A172 (cell line): ENCODE measurements around the gene B3GAT3. TPM values are rescaled to one million over a fixed set of nuclear protein-coding genes. Genes with fewer than 3 reads are reported as not detected.
"Not testable (repeated sequence)": the region's sequence is repeated elsewhere in the genome, so short reads cannot be mapped to it uniquely, and the experiment has no call there.

Experiments
- DNase-seq: peaks from one replicate; pipeline ENCODE4 v3.0.0-alpha.2; 2015; ENCODE audit warnings: low spot score
- total RNA-seq: library from RNA; depleted of rRNA; stranded (reverse); fragments of >200 nt; shearing (Covaris generic); gene quantifications from 2 replicates; pipeline ENCODE4 v1.2.3, GENCODE V29; 2014

The B3GAT3 gene
- total RNA-seq, 1 experiment from 2014 or later: 67.7 TPM

DNA sequence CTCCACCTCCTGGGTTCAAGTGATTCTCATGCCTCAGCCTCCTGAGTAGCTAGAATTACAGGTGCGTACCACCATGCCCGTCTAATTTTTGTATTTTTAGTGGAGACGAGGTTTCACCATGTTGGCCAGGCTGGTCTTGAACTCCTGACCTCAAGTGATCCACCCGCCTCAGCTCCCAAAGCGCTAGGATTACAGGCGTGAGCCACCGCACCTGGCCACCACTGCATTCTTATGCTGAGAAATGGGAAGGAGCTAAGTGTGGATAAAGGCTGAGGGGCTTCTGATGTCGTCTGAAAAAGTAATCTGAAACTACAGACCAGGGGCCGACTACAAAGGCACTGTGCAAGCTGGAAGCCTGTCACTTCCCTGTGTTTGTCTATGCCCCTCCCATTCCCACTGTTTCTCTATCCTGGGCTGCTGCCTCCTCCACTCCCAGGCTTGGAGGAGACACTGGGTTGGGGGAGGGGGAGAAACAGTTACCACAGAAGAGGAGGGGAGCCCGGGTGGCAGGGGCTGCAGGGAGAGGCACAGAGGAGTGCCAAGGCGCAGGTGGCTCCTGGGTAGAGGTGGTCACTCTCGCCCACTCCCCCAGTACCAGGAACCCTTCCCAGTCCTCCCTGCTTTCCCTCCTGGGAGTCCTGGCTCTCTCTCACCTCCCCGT lies 17.2 kb downstream of the B3GAT3 start:
- no peak for DNase-seq

DNA sequence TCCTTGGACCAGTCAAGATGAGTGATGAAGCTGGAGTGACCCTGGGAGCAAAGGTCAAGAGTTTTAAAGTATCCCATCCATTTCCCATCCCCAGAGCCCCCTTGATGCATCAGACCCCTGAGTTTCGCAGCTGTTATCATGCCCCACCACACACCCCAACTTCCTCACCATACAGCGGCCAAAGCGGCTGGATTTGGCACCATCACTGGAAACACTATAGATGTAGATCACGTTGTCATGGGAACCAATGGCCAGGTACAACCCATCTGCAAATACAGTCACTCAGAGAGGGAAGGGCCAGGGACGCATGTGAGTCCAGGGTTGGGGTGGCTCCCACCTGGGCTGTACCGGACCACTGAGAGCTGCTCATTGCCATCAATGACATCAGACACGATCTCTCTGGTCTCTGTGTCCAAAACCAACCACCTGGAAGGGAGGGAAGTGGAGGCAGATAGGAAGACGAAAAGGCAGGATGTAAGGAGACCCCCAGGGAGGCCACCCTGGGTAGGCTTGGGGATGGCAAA lies 17.9 kb downstream of the B3GAT3 start:
- no peak for DNase-seq

DNA sequence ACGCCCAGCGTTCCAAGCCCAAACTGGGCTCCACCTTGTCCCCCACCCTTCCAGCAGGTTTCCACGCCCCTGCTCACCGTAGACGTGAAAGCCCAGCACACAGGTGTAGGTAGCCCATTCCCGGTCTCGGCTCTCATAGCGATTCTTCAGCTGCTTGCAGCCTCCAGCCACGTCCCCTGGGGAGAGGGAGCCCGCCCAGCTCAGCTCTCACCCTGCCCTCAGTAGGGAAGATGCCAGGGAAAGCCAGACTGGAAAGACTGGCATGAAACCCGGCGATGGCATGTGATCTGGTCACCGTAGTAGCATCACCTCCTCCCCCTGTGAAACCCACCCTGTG lies 18.7 kb downstream of the B3GAT3 start:
- DNase-seq: no peak

DNA sequence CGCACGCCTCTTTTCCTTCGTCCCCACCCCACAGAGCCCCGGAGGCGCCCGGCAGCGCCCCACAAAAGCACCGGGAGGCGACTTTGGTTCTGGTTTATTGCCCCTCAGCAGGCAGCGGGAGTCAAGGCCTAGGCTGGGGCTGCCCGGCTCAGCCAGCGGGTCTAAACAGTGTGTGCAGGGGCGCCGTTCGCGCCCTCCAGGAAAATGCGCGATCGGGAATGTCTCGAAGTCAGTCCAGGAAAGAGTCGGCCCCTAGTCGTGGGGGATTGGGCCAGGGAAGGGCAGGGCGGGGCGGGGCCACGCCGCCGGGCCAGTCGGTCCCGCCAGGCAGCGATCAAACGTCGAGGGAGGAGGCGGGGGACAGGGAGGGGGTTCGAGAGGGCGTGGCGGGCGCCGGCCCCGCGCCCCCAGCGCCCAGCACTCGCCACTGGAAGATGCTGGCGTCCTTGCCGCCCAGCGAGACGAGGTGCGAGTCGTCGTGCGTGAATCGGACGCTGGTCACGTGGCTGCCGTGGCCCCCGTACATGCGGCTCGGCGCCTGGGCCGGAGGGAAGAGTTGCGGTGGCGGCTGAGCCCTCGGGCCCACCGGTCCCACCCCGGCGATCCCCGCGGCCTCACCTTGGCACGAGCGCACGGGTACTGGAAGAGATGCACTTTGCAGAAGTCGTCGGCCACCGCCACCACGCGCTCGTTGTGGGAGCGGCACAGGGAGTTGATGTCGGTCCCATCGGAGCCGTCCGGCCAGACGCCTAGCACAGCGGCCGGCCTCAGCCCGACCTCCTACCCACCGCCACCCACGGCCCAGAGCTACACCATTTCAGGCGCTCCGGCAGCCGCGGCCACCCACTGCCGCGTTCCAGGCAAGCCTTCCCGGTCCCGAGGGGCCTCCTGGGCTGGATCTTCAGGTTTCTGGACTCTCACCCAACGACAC lies 19.4 kb downstream of the B3GAT3 start:
- no peak for DNase-seq

DNA sequence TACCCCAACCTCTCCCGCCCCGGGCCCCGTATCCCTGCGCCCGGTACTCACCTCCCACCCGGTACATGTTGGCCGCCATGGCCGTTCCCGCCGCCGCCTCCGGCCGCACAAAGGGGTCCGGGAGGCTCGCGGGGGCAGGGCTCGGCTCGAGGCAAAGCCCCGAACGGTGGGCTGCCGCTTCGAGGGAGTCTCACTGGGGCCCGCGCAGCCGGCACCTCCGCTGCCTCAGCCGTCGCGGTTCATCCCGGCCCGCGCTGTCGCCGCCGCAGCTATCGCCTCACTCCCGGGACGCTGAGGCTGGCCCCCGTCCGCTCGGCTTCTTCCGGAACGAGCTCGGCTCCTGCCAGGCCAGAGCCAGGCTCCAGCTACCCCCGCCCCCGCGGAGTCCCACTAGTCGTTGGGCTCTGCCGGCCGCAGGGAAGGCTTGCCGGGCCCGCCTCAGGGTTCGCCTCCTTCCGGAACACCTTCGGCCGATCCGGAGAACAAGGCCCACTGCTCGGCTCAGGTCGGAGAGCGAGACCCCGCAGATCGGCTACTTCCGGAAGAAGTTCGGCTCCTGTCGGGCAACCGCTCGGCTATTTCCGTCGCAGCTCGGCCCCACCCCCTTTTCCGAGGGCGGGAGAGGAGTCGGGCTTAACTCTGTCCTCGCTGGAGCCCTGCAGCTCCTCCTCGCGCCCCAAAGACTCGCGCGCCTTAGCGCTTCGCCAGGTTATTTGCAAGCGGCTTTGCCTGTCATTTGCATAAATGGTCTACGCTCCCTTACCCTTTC lies 20.2 kb downstream of the B3GAT3 start, which contains the start of gene MTA2:
Gene MTA2, minus strand, starts transcription at position 494 of the 769 bp plus-strand sequence. Its CDS starts 415 bp downstream, at position 79.
- peak; percentile 95 for DNase-seq

DNA sequence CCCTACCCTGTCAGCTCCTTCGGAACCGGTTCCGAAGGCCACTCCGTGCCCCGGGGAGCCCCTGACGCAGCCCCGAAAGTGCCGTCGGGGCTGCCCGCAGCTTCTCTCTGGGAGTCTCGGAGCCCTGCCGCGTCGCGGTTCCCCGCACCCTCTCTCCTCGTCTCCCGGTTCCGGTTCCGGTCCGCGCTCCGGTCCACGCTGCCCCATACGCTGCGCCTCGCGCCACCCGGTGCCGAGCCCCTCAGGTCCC lies 20.7 kb downstream of the B3GAT3 start:
- no peak for DNase-seq

DNA sequence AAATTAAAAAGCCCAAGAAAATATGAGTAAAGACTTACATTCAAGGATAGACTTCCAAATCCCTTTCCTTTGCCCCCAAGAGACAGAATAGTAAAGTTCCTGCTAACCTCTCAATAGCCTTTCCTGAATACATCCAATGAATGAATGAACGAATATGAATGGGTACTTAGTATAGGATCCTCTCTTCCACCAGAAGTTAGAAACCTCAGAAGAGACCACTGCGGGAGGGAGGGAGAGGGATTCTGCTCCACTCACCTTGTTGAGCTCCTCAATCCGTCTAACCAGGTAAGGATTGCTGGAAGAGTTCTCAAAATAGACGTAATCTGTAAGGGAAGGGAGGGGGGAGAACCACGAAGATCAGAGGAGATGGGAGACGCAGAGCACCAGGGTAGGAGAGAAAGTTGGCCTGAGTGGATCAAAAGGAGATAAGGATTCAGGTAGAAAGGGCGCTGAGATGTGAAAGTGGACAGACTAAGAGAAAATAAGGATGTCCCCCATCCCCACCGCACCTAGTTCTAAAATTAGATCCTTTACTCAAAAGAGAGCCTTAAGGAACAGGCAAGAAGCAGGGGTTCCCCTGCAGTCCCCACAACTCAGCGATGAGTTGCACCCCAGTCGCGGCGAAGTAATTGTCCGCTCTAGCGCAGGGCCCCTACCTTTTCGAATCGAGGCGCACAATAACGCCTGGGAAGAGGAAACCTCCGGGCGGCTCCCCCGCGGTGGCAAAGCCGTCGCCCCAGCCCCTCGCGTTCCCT lies 21.2 kb downstream of the B3GAT3 start:
- no peak for DNase-seq

DNA sequence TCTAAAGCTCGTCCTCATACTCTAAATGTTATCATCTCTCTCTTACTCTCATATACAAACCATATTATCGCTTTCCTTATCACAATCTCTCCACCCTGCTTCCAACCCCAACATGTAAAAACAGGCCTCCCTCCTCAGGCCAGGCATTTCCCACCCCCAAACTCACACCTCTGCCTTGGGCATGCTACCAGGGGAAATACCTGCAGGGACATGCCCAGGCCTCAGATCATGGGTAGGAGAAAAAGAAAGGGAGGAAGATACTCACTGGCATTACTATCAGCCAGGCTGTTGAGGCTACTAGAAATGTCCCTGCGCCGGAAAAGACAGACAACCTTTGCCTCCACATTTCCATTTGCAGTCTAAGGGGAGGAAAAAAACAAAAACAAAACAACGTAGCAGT lies 21.9 kb downstream of the B3GAT3 start:
- no peak for DNase-seq

DNA sequence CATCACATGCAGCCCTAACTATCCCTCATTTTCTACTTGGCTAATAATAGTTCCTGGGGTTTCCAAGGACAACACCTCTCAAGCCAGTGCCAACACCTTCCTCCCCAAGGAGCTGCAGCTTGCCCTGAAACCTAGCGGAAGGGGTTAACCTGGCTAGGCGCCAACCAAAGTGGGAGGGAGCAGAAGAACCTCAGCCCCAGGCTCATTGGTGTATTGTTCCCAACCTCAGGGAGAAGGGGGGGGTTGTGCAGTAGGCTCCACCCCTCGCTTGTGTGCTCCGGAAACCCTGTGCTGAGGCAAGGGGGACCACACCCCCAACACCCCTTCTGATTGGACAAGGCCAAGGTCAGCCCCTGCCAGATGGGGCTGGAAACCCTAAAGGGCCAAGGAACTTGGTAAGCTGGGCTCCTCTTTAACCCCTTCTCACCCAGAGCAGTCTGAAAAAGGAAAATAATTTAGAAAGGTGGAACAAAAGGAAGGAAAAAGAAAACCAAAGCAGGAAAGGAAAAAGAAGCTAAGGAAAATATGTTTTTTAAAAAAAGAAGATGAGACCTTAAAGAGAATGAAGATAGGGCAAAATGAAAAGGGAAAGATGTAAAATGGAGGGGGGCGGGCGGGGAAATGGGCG lies 22.6 kb downstream of the B3GAT3 start:
- peak; percentile 95 for DNase-seq

DNA sequence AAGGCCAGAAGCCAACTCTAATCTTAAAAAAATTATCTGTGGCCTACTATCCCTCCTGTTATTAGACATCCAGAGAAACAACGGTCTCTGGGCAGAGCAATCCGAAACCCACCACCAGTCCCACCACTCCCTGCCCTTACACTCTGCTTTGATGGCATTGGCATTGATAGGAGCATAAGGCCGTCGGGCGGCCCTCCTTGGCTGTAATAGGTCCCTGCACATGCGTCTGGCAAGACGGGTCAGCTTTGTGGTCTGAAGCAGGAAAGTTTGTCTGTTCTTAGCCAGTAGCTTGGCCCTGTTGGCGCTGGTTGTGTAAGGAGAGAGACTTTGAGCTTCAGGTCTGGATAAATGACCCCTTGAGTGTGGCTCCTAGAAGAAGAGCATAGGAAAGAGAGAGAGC lies 26.7 kb downstream of the B3GAT3 start:
- no peak for DNase-seq

DNA sequence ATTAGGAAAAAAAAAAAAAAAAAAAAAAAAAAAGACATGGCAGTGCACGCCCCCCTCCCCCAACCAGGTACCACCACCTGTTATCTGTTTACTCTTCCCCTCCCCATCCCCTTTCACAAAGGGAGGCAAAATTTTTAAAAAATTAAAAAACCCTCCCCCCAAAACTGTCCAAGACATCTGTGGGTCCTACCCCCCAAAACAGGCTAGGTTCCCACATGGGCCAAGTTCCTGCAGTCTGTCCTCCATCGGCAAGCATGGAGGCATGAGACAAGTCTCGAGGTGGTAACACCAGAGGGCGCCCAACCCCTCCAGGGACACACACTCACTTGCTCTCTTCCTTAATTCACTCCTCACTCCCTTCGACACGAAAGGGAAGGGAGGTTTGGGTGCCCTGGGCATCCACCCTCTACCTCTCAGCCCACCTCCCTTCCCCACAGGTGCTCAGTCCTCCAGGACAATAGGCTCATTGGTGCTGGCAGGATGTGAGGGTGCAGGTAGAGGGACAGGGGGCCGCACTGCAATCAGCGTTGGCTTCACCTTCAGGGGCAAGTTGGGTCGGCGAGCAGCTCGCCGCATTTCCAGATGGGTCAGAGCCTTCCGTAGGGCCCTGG lies 28.2 kb downstream of the B3GAT3 start:
- peak; percentile 66 for DNase-seq

DNA sequence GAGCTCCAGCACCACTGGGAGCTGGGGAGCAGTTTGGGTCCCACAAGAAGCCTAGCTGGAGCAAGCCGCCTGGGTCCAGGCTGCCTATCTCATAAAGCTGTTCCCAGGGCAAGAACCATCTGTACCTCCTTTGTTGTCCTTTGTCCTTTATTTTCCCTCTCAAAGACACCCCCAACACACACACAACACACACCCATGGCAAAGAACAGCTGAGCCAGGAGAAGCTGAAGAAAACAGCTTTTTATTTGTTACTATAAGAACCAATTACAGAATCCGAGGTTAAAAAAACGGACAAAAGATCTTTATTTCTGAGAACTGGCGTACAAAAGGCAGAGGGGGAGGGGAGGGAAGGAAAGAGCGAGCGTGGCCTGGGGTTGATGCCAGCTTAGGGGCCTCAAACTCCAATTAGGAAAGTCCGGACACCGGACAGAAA lies 28.8 kb downstream of the B3GAT3 start:
- DNase-seq: no peak

DNA sequence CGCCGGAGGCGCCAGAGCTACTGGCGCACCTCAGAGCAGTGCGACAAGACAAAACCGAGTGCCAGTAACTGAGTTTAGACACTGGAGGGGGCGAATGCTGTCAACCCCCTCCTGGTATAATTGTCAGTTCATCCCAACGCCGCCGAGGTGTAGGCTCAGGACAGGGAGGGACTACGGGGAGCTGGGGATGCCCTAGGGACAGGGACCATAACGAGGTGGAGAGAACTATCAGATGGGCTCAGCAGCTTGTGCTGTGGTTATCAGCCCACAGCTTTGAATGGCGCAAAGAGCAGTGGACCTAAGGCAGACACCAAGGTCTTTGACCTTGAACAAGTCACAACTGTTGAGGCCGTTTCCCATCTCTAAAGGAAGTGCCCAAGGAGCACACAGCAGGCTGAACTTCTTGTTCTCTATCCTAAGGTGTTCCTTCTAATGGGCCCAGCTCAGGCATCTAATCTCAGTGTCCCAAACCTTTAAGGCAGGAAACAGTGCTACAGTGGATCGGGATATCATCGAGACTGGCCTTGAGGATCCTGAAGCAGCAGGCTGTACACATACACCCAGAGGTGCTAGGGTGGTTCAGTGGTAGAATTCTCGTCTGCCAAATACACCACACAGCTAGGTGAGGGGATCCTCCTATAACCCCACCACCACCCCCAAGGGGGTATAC lies 29.5 kb downstream of the B3GAT3 start:
- no peak for DNase-seq

DNA sequence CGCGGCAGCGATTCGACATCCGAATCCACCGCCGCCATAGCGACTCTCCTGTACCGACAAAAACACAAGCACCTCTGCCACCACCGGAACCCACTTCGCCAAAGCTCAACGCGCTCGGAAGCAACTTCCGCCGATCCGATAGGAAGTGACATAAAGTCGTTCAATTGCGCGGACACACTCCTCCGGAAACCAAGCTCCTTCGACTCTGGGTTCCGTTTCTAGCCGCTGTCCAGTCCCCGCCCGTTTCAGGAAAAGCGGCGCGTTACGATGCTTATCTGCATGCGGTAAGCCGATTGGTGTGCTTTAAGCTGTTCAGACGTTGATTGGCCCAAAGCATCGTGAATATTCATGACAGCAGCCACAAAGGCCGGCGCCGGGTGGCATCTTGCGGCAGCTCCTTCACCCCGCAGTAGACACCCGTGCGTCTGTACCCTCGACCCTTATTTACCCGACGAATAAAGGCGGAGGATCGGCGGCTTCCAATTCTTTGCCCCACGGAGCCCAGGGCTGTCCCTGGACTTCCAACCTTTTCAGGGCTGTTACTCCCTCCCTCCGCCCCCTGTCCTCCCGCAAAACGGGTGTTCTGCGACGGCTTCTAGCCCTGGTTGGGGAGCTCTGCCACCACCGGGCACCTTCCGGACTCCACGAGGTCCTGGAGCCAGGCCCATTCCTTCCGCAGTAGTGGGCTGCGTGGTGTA lies 30.2 kb downstream of the B3GAT3 start, which contains the start of gene TUT1:
Gene TUT1, minus strand, starts transcription at position 76 of the 698 bp plus-strand sequence. Its CDS starts 38 bp downstream, at position 38.
- peak; percentile 97 for DNase-seq

DNA sequence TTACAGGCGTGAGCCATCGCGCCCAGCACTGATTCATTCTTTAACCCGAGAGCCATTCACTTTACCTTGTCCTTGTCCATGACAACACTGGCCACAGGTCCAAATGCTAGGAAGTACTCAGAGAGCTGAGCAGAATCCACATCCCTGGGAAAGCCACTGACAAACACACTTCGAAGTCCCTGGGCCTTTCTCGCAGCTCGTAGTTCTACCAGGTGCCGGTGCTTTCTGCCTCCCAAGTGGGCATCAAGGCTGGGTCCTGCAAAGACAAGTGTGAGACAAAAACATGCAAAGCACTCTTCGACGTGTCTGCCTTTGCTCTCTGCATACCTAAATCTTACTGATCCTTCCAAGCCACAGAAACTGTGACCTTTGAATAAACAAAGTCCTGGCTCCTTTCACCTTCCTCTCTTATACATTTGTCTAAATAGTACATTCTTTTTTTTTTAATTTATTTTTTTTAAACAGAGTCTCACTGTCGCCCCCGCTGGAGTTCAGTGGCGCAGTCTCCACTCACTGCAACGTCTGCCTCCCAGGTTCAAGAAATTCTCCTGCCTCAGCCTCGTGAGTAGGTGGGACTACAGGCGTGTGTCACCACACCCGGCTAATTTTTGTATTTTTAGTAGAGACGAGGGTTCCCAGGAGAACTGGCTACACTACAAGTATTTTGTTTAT lies 32.7 kb downstream of the B3GAT3 start:
- no peak for DNase-seq

DNA sequence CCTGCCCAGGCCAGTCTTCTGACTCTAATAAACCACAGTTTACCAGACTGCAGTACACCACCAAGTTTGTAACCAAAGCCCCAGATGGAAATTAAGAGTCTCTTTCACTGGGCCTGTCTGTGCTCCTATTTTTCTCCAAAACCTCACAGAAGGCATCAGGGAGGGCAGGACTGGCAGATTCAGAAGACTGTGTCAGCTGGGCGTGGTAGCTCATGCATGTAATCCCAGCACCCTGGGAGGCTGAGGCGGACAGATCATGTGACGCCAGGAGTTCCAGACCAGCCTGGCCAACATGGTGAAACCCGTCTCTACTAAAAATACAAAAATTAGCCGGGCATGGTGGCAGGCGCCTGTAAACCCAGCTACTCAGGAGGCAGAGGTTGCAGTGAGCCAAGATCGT lies 36.4 kb downstream of the B3GAT3 start:
- not testable (repeated sequence) for DNase-seq

DNA sequence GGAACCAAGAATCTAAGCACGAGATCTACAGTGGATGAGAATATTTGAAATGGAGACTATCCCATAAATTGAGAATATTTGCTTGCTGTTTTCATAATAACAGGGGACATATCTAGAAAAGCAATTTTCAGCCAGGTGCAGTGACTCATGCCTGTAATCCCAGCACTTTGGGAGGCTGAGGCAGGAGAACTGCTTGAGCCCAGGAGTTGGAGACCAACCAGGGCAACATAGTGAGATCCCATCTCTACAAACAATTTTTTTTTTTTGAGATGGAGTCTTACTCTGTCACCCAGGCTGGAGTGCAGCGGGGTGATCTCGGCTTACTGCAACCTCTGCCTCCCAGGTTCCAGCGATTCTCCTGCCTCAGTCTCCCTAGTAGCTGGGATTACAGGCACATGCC lies 40.1 kb downstream of the B3GAT3 start:
- not testable (repeated sequence) for DNase-seq

DNA sequence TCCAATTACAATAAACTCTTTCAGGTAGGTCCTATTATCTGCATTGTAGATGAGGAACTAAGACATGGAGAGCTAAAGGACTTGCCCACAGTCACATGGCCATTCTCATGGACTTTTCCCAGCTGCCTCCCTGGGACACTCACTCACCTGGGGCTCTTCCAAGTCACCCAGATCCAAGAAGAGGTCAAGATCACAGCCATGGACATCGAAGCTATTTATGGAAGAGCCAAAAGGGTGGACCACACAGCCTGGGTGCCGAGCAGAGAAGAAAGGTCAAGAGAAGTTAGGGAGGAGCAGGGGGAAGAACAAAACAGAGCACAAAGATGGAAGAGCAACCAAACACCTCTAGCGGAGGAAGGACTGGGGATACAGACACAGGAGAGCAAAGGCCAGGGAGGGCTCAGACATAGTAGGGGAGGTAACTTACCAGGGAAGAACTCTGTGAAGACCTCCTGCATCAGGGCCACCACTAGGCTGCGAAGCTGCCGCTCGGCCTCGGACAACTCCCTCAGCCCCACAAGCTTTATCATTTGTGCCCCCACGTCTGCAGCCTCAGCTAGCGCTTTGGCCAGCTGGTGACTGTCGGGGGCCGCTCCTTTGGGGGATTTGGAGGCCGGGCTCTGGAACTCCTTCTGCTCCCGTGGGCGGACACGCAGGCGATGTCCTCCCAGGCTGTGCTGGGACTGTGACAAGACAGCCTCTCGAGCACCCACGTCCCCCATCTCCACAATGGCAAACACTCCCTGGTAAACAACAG lies 40.6 kb downstream of the B3GAT3 start:
- DNase-seq: no peak
